ENCODE data around the gene SPOCD1.

- TF ChIP-seq CTCF (IDR thresholded peaks at IDR 0.05): no peak
- TF ChIP-seq POLR2A (IDR thresholded peaks at IDR 0.05): no peak
Observed at GRCh38 chr1:31788825-31789256, 27.0 kb downstream of the SPOCD1 start.

All from tibial nerve (tissue), 3 donors.